MM.1S (cell line): Measurements from ENCODE around the gene CACNA1I.

Source experiments
- EZH2phosphoT487 ChIP-seq: fragments of 300-600 bp; sonication (generic); IDR thresholded peaks from 2 replicates; pipeline ENCODE4 v1.6.1; 2018; ENCODE audit warnings: antibody characterized with exemption, low read length
- TF ChIP-seq, protein P1 (sequence below): fragments of 300-600 bp; sonication (generic); IDR thresholded peaks from 2 replicates; pipeline ENCODE4 v1.5.1; 2016; ENCODE audit warnings: antibody characterized with exemption, low read length, mixed read lengths

DNA sequence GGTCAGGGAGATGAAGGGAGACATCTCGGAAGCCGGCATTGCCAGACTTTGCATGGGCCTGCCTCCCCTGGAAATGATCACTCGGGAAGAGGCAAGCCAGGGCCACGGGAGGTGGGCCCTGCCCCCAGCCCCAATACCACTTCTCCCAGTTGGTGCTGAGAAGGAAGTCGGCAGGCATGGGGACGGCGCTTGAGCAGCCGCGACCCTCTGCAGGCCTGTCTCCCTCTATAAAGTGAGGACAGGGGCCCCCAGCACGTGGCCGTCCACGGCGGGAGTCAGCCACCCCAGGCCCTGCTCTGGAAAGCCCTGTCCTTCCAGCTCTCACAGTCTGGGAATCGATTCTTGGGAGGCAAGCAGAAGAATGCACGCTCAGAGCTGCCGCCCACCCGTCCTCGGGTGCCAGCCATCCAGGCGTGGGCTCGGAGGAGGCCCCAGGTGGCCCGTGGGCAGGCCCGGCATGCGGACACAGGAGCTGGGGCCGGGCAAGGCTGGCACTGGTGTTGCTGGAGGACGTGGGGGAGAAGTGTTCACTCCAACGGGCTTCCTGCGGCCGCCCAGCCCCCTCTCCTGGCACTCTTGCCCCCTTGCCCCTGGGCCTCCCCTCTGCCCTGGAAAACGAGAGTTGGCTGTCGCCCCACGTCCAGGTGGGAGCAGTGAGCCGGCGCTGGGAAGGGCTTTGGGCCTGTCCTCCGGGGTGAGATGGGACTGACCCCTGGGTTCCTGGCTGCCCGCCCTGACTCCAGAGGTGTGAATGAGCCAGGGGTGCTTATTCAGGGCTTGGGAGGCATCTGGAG is 77.5 kb downstream of the CACNA1I start:
- TF ChIP-seq, protein P1, sequence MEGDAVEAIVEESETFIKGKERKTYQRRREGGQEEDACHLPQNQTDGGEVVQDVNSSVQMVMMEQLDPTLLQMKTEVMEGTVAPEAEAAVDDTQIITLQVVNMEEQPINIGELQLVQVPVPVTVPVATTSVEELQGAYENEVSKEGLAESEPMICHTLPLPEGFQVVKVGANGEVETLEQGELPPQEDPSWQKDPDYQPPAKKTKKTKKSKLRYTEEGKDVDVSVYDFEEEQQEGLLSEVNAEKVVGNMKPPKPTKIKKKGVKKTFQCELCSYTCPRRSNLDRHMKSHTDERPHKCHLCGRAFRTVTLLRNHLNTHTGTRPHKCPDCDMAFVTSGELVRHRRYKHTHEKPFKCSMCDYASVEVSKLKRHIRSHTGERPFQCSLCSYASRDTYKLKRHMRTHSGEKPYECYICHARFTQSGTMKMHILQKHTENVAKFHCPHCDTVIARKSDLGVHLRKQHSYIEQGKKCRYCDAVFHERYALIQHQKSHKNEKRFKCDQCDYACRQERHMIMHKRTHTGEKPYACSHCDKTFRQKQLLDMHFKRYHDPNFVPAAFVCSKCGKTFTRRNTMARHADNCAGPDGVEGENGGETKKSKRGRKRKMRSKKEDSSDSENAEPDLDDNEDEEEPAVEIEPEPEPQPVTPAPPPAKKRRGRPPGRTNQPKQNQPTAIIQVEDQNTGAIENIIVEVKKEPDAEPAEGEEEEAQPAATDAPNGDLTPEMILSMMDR: no peak
- TF ChIP-seq EZH2phosphoT487: no peak
